Testis (tissue), 3 donors: ENCODE measurements around the gene CDH1. TPM values are rescaled to one million over a fixed set of nuclear protein-coding genes. Genes with fewer than 3 reads are reported as not detected.

Experiments used
- DNase-seq: peaks from one replicate; pipeline ENCODE4 v3.0.0-alpha.2; 2019
- H3K27ac ChIP-seq, 2 donors: fragments of 200-600 bp; sonication (generic); one replicate each; pipeline ENCODE4 v1.5.1; 2019
- H3K27me3 ChIP-seq: fragments of 200-600 bp; sonication (generic); one replicate; pipeline ENCODE4 v1.5.1; 2019
- H3K36me3 ChIP-seq: fragments of 200-600 bp; sonication (generic); one replicate; pipeline ENCODE4 v1.5.1; 2017; ENCODE audit warnings: low read depth; ENCODE audit errors: missing control alignments
- H3K4me1 ChIP-seq: fragments of 200-600 bp; sonication (generic); one replicate; pipeline ENCODE4 v1.5.1; 2019
- H3K4me3 ChIP-seq, 2 donors: fragments of 200-600 bp; sonication (generic); one replicate each; pipeline ENCODE4 v1.5.1; 2017 to 2019
- H3K9me3 ChIP-seq: fragments of 200-600 bp; sonication (generic); one replicate; pipeline ENCODE4 v1.5.1; 2017
- CTCF ChIP-seq, 3 experiments: fragments of 450-650 bp in 2 of 3; fragments of 200-600 bp in 1 of 3; sonication (generic) in 1 of 3; IDR thresholded peaks; one replicate each; pipeline ENCODE4 v1.5.1; 2016 to 2019; ENCODE audit warnings: antibody characterized with exemption in 3 of 3, mild to moderate bottlenecking in 2 of 3, moderate library complexity in 1 of 3
- POLR2A ChIP-seq: fragments of 450-650 bp; IDR thresholded peaks from one replicate; pipeline ENCODE4 v1.6.1; 2017; ENCODE audit warnings: antibody characterized with exemption, mild to moderate bottlenecking, moderate library complexity
- WGBS, 2 donors: methylation state at CpG; one replicate each; pipeline ENCODE4 v1.1.5; 2018; 5-methylcytosine and 5-hydroxymethylcytosine counted together
- intact Hi-C: fragments of 100-400 bp; cut with DNase I; formaldehyde crosslinking; loops from one replicate; pipeline ENCODE4 v1.15.1; 2023; ENCODE audit warnings: low total_unique reads
- polyA plus RNA-seq: library from polyadenylated mRNA; stranded (reverse); fragments of 350-450 nt; fragmentation: Illumina TruSeq; extraction: RNeasy Lipid Tissue Mini Kit (QIAGEN cat#74804); gene quantifications from one replicate; pipeline ENCODE4 v1.2.3, GENCODE V29; 2014; ENCODE audit warnings: low read depth, low replicate concordance; ENCODE audit not compliant: insufficient read depth
- total RNA-seq, 2 donors: library from RNA; depleted of rRNA; stranded (reverse); fragments of >200 nt; gene quantifications; one replicate each; pipeline ENCODE4 v1.2.3, GENCODE V29; 2016

The CDH1 gene
- total and polyA plus RNA-seq, 3 donors from 2014 or later, result 0.94 to 5.5 (median 2.1) TPM

- H3K27me3 ChIP-seq, result no peaks in the 10 kb centered on the region
- 96 to 97% methylated on average over 4 of the region's 4 CpGs for WGBS, 2 donors
- H3K36me3 ChIP-seq, result no peaks in the 10 kb centered on the region
- H3K4me1 ChIP-seq, result no peaks in the 10 kb centered on the region
- no peaks in the 10 kb centered on the region for H3K9me3 ChIP-seq
- H3K27ac ChIP-seq, result no peak overlapping the region
- intact Hi-C loops, result no loop called here
- H3K4me3 ChIP-seq, result no peak overlapping the region
- no peak for DNase-seq
- TF ChIP-seq CTCF (IDR thresholded peaks at IDR 0.05), result no peak
- no peak for TF ChIP-seq POLR2A
Observed at GRCh38 chr16:68751160-68751559, 14.1 kb downstream of the CDH1 start.

GRCh38 chr16:68752602-68753001 lies 15.5 kb downstream of the CDH1 start:
- Histone ChIP-seq H3K36me3 (no peaks in the 10 kb centered on the region), H3K27me3 (no peaks in the 10 kb centered on the region), H3K27ac (no peak overlapping the region), H3K4me1 (no peaks in the 10 kb centered on the region), H3K4me3 (no peak overlapping the region), H3K9me3 (no peaks in the 10 kb centered on the region)
- no peak for DNase-seq
- 80 to 82% methylated on average over 3 of the region's 3 CpGs for WGBS, 2 donors
- TF ChIP-seq POLR2A, result no peak
- no peak for TF ChIP-seq CTCF (IDR thresholded peaks at IDR 0.05)
- intact Hi-C loops, result no loop called here

- TF ChIP-seq CTCF (IDR thresholded peaks at IDR 0.05), result no peak
- no peak overlapping the region for H3K4me3 ChIP-seq
- H3K4me1 ChIP-seq, result no peaks in the 10 kb centered on the region
- H3K36me3 ChIP-seq, result no peaks in the 10 kb centered on the region
- intact Hi-C loops, result no loop called here
- no peaks in the 10 kb centered on the region for H3K9me3 ChIP-seq
- H3K27ac ChIP-seq, result no peak overlapping the region
- WGBS, 2 donors, result 78 to 81% methylated on average over 7 of the region's 7 CpGs
- no peak for DNase-seq
- H3K27me3 ChIP-seq, result no peaks in the 10 kb centered on the region
Observed at GRCh38 chr16:68754084-68754792, 17.1 kb downstream of the CDH1 start.

GRCh38 chr16:68756239-68756915 lies 19.3 kb downstream of the CDH1 start:
- intact Hi-C loops, result no loop called here
- WGBS, 2 donors, result 77 to 81% methylated on average over 10 of the region's 10 CpGs
- no peak for DNase-seq

More at GRCh38 chr16:68756239-68756915, 19.3 kb downstream of the CDH1 start:
- Histone ChIP-seq H3K4me1 (no peaks in the 10 kb centered on the region), H3K9me3 (no peaks in the 10 kb centered on the region), H3K27ac (no peak overlapping the region), H3K27me3 (no peaks in the 10 kb centered on the region), H3K4me3 (no peak overlapping the region), H3K36me3 (no peaks in the 10 kb centered on the region)
- no peak for TF ChIP-seq POLR2A
- TF ChIP-seq CTCF (IDR thresholded peaks at IDR 0.05), result no peak
